ENCODE data around the gene INS. TPM values are rescaled to one million over a fixed set of nuclear protein-coding genes. Genes with fewer than 3 reads are reported as not detected.
A peak's percentile ranks its signal among the peaks of the same experiment; 100 is the strongest.

INS gene
- total RNA-seq, 6 donors from 2014 or later: 0.67 TPM; not detected in 5

DNA sequence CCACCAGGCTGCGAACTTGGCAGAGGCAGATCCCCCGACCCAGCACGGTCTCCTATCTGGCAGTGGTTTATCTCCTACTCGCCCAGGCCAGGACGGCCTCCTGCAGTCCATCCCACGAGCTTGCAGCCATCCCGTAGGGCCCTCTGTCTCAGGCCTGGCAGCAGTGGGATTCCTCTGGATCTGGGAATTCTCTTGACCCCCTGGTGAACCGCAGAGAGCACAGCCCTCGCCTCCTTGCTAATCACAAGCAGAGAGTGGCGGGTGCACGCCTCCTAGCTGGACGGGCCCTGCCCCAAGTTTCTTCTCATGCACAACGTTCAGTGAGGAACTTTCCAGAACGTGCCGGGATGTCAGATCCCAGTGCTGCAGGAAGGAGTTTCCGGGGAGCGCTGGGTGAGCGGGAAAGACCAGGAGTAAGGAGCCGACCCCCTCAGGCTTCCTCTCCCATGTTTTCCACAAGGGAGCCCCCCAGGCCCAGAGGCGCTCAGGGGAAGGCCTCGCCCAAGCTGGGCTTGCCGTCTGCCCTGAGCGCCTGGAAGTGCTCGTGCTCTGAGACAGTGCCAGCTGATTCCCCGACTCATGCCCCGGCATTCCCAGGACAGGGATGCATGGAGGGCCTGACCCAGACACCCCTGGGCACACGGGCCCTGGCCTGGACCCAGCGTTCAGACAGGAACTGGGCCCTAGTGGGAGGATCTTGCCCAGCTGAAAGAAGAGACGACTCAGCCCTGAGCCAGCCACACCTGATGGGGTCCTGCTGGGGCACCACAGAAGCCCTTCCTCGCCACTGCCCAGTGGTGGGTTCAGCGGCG is 46.4 kb downstream of the INS start:
- Histone ChIP-seq H3K27me3 (no peaks in the 10 kb centered on the region), H3K4me3 (no peak overlapping the region), H3K9me3 (peaks cover 3 to 10% (median 8%) of the 10 kb centered on the region in 4 donors), H3K36me3 (no peaks in the 10 kb centered on the region), H3K4me1 (peaks cover 0 to 3% (median 3%) of the 10 kb centered on the region in 4 donors), H3K27ac (no peak overlapping the region)
- WGBS, 2 donors: 86 to 91% methylated on average over 25 to 32 of the region's 32 CpGs
- TF ChIP-seq, protein P1, sequence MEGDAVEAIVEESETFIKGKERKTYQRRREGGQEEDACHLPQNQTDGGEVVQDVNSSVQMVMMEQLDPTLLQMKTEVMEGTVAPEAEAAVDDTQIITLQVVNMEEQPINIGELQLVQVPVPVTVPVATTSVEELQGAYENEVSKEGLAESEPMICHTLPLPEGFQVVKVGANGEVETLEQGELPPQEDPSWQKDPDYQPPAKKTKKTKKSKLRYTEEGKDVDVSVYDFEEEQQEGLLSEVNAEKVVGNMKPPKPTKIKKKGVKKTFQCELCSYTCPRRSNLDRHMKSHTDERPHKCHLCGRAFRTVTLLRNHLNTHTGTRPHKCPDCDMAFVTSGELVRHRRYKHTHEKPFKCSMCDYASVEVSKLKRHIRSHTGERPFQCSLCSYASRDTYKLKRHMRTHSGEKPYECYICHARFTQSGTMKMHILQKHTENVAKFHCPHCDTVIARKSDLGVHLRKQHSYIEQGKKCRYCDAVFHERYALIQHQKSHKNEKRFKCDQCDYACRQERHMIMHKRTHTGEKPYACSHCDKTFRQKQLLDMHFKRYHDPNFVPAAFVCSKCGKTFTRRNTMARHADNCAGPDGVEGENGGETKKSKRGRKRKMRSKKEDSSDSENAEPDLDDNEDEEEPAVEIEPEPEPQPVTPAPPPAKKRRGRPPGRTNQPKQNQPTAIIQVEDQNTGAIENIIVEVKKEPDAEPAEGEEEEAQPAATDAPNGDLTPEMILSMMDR (IDR thresholded peaks at IDR 0.05): no peak
- TF ChIP-seq EP300 (IDR thresholded peaks at IDR 0.05) (no peak), POLR2A (IDR thresholded peaks at IDR 0.05) (no peak), POLR2AphosphoS5 (IDR thresholded peaks at IDR 0.05) (no peak)
- DNase-seq: peak in 1 of 2 donors; percentile 57
- peak; percentile 13 to 32 for ATAC-seq (ENCODE audit: low FRiP score in 2 of 2)

DNA sequence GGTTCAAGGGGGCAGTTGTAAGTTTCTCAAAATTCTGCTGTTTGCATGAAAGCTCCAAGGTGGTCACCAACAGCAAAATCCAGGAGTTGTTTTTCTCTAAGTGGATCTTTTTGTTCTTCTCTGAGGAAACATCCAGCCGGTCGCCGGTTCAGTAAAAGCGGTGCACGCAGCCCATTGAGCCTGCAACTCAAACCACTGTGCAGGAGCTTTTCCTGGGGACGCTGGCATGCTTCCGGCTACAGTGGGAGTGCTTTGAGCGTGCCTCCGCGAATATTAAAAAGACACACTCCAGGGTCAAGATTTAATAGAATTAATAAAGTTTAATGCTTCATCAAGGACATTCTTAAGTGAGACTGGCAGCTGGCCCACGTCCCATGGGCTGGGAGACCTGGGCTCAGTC is 47.2 kb downstream of the INS start:
- DNase-seq (no peak), ATAC-seq (ENCODE audit: low FRiP score in 2 of 2) (no peak)
- Histone ChIP-seq H3K27me3 (no peaks in the 10 kb centered on the region), H3K4me3 (no peak overlapping the region), H3K4me1 (peaks cover 0 to 11% (median 8%) of the 10 kb centered on the region in 4 donors), H3K27ac (no peak overlapping the region), H3K9me3 (peaks cover 3 to 10% (median 8%) of the 10 kb centered on the region in 4 donors), H3K36me3 (no peaks in the 10 kb centered on the region)
- TF ChIP-seq EP300 (IDR thresholded peaks at IDR 0.05): no peak
- no peak for TF ChIP-seq POLR2A (IDR thresholded peaks at IDR 0.05)
- no peak for TF ChIP-seq POLR2AphosphoS5 (IDR thresholded peaks at IDR 0.05)
- TF ChIP-seq, protein P1 (IDR thresholded peaks at IDR 0.05): no peak
- 86 to 89% methylated on average over 11 of the region's 11 CpGs for WGBS, 2 donors

DNA sequence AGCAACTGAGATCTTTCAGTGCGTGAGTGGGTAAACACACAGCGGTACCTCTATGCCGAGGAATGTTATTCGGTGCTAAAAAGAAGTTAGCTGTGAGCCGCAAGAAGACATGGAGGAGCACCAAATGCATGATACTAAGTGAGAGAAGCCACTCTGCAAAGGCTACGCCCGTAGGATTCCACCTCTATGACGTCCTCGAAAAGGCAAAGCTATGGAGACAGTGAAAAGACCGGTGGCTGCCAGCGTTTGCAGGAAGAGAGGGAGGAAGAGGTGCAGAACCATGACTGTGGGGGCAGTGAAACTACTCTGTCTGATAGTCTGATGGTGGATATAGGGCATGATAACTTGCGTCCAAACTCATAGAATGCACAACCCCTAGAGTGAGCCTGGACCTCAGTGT is 50.5 kb downstream of the INS start:
- ATAC-seq (ENCODE audit: low FRiP score in 2 of 2): no peak
- Histone ChIP-seq H3K27me3 (no peaks in the 10 kb centered on the region), H3K27ac (no peak overlapping the region), H3K4me1 (peaks cover 0 to 11% (median 8%) of the 10 kb centered on the region in 4 donors), H3K9me3 (no peaks in the 10 kb centered on the region), H3K4me3 (no peak overlapping the region), H3K36me3 (no peaks in the 10 kb centered on the region)
- no peak for DNase-seq
- WGBS, 2 donors: 86 to 88% methylated on average over 12 of the region's 12 CpGs
- TF ChIP-seq EP300 (IDR thresholded peaks at IDR 0.05) (no peak), POLR2A (IDR thresholded peaks at IDR 0.05) (no peak)

Small RNA genes lying within 50 kb of the gene (small RNA-seq; reads per million reads assigned to genes)
- gene MIR4686 (0 reads per million in 4 donors), gene MIR483 (0 to 0.26 (median 0) reads per million in 4 donors)

Other genes with a start within 250 kb of the INS start
- 10 to 100 TPM in 1 of 6 donors, 1 to 10 TPM in 4, not detected in 1; 1.1 to 13.1 (median 2.4) TPM for gene TNNT3, start 241.5 kb downstream of the INS start, total RNA-seq
- gene MRPL23, start 213.9 kb downstream of the INS start, total RNA-seq: 100 to 1,000 TPM in 4 of 6 donors, 10 to 100 TPM in 2; 62.1 to 287 (median 150) TPM
- 100 to 1,000 TPM in 1 of 6 donors, 10 to 100 TPM in 5; 17.2 to 127 (median 64.0) TPM for gene H19, start 163.4 kb downstream of the INS start, total RNA-seq
- gene IGF2, start 21.8 kb downstream of the INS start, total RNA-seq: 10 to 100 TPM in 2 of 6 donors, 1 to 10 TPM in 3, not detected in 1; 7.0 to 24.4 (median 8.4) TPM
- not detected for gene TH, start 10.6 kb upstream of the INS start, total RNA-seq
- gene ASCL2, start 109.4 kb upstream of the INS start, total RNA-seq: 1 to 10 TPM in 4 of 6 donors, not detected in 2; 1.4 to 3.4 (median 1.9) TPM
- 10 to 100 TPM in 2 of 6 donors, 1 to 10 TPM in 4; 2.3 to 20.3 (median 9.5) TPM for gene C11orf21, start 140.7 kb upstream of the INS start, total RNA-seq
- 10 to 100 TPM in 2 of 6 donors, 1 to 10 TPM in 4; 3.1 to 16.4 (median 6.8) TPM for gene TSPAN32, start 140.8 kb upstream of the INS start, total RNA-seq
- 1,000 to 10,000 TPM in 1 of 6 donors, 100 to 1,000 TPM in 5; 398 to 1,053 (median 787) TPM for gene CD81, start 216.1 kb upstream of the INS start, total RNA-seq
- gene TSSC4, start 239.5 kb upstream of the INS start, total RNA-seq: 10 to 100 TPM; 28.9 to 69.4 (median 50.3) TPM

Measured in upper lobe of left lung (tissue), 6 donors.